HFFc6 (cell line): ENCODE results near the gene STK32C. TPM values are rescaled to one million over a fixed set of nuclear protein-coding genes. Genes with fewer than 3 reads are reported as not detected.

ENCODE experiments used
- DNase-seq: peaks from one replicate; pipeline ENCODE4 v3.0.0-alpha.2; 2018
- H3K27ac Mint-ChIP-seq: 2 replicates; pipeline ENCODE4 v1.8.0; 2020; ENCODE audit warnings: mild to moderate bottlenecking, mixed read lengths
- H3K27me3 Mint-ChIP-seq: 2 replicates; pipeline ENCODE4 v1.8.0; 2021; ENCODE audit warnings: mild to moderate bottlenecking, moderate library complexity, mixed read lengths; ENCODE audit not compliant: insufficient read depth
- H3K36me3 Mint-ChIP-seq: 2 replicates; pipeline ENCODE4 v1.8.0; 2021; ENCODE audit warnings: low read depth, mixed read lengths
- H3K4me1 Mint-ChIP-seq: 2 replicates; pipeline ENCODE4 v1.8.0; 2020; ENCODE audit warnings: low read depth, mixed read lengths
- H3K4me3 Mint-ChIP-seq: 2 replicates; pipeline ENCODE4 v1.8.0; 2020; ENCODE audit warnings: mild to moderate bottlenecking, moderate library complexity, mixed read lengths
- H3K9me3 Mint-ChIP-seq: 2 replicates; pipeline ENCODE4 v1.8.0; 2020; ENCODE audit warnings: mild to moderate bottlenecking, mixed read lengths
- total RNA-seq, 6 experiments: library from RNA; stranded (reverse); fragmentation: NEBNext Ultra II Directional; extraction: Animal tissue kit (Norgen Biotek cat#: 25700); gene quantifications; 2 replicates in 1 of 6; 3 replicates in 5 of 6; pipeline ENCODE4 v1.2.3, GENCODE V29; 2021
- TF ChIP-seq, protein P1 (sequence below): fragments of 200-600 bp; sonication (generic); IDR thresholded peaks from 2 replicates; pipeline ENCODE4 v1.5.0; 2021; ENCODE audit warnings: antibody characterized with exemption, mild to moderate bottlenecking

The STK32C gene
- total RNA-seq, 6 experiments from 2014 or later, result 5.5 to 8.3 (median 7.2) TPM

DNA sequence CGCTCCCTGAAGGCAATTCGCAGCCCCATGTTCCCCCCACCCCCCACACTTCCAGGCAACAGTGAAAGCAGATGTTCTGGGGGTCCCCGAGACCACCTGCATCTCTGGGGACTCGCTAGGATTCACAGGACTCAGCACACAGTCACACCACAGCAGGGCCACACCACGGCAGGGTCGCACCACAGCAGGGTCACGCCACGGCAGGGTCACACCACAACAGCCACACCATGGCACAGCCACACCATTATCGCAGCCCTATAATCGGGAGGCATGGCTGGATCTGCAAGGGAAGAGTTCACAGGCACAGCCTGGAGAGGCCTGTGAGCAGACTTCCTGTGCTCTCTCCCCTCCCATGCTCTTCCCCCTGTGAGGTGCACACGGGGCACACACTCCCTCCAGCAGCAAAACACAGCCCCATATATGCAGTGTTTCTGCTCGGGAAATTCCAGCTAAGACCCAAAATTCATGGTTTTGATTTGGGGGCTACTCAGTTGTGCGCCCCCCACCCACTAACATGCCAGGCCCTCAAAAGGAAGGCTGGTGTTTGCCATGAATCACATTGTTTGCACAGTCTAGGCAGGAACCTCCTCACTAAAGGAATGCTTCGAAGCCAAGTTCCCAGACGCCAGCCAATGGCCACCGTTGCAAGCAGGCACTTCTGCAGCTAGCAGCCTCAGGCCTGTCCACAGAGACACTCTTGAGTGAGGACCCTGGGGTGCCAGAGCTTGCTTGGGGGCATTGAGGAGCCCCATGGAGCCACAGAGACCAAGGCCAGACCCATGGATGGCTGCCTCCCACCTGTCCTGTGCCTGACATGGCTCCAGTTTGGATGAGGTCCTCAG is 128.0 kb downstream of the STK32C start:
- H3K36me3 Mint-ChIP-seq, result no peaks in the 10 kb centered on the region
- DNase-seq, result no peak
- no peaks in the 10 kb centered on the region for H3K4me1 Mint-ChIP-seq
- peaks cover 1% of the 10 kb centered on the region for H3K9me3 Mint-ChIP-seq
- peaks cover 19% of the 10 kb centered on the region for H3K27me3 Mint-ChIP-seq
- H3K4me3 Mint-ChIP-seq, result no peak overlapping the region
- no peak overlapping the region for H3K27ac Mint-ChIP-seq
- TF ChIP-seq, protein P1, sequence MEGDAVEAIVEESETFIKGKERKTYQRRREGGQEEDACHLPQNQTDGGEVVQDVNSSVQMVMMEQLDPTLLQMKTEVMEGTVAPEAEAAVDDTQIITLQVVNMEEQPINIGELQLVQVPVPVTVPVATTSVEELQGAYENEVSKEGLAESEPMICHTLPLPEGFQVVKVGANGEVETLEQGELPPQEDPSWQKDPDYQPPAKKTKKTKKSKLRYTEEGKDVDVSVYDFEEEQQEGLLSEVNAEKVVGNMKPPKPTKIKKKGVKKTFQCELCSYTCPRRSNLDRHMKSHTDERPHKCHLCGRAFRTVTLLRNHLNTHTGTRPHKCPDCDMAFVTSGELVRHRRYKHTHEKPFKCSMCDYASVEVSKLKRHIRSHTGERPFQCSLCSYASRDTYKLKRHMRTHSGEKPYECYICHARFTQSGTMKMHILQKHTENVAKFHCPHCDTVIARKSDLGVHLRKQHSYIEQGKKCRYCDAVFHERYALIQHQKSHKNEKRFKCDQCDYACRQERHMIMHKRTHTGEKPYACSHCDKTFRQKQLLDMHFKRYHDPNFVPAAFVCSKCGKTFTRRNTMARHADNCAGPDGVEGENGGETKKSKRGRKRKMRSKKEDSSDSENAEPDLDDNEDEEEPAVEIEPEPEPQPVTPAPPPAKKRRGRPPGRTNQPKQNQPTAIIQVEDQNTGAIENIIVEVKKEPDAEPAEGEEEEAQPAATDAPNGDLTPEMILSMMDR, result no peak

DNA sequence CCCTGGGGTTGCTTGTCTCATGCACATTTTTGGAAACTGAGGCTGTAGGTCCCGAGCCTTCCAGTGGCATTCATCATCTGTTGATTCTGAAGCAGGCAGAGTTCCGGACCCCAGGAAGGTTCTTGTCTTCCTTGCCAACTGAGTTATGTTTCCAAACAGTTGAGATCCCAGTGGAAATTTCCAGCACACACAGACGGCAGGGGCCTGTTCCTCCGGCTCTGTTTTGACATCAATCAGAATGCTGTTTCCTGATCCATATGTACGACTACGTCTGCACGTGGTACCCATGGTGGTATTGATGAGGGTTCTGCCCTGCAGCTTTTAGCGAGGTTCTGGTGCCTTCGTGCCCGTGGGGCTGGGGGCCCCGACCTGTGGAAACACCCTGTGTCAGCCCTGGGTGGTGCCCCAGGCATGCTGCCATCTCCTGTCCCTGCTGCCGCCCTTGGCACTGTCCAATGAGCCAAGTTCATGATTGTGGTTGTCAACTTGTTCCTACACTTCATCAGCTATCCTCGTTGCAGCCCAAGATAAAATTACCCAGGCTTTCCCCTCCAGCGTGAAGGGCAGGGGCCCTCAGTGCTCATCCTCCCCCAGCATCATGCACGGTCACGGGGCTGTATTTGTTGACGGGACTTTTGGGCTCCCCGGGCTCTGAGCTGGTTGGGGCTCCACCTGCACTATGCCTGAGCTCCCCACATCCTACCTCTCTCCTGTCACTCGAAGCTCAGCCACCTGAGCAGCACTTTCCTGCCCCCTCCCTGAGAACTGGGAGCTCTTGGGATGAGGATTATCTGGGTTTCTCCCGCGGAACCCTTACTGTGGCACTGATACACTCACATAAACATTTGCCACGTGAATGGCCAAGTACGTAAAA is 128.8 kb downstream of the STK32C start:
- Mint-ChIP-seq H3K4me1 (no peaks in the 10 kb centered on the region), H3K4me3 (no peak overlapping the region), H3K27me3 (peaks cover 21% of the 10 kb centered on the region), H3K27ac (no peak overlapping the region), H3K9me3 (peaks cover 10% of the 10 kb centered on the region), H3K36me3 (no peaks in the 10 kb centered on the region)
- DNase-seq, result no peak
- TF ChIP-seq, protein P1, result no peak

DNA sequence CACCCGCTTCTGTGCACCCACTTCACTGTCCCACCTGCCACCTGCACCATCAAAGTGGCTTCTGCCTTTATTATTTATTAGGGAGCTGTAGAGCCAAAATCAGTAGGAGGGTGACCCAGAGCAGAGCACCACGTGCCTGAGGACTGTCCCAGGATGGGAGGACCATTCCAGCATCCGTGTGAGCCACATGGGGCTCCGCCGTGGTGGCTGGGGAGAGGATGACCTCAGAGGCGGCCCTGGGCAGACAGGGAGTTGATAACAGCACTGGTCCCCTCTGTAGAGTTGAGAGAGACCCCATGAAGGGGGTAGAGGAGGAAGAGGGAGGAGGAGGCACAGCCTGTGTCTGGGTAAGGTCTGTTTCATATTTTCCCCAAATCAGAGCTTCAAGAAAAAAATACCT is 129.7 kb downstream of the STK32C start:
- no peak overlapping the region for H3K4me3 Mint-ChIP-seq
- no peak overlapping the region for H3K27ac Mint-ChIP-seq
- H3K4me1 Mint-ChIP-seq, result no peaks in the 10 kb centered on the region
- H3K27me3 Mint-ChIP-seq, result peaks cover 21% of the 10 kb centered on the region
- TF ChIP-seq, protein P1, result no peak
- H3K36me3 Mint-ChIP-seq, result peaks cover 4% of the 10 kb centered on the region; the same call in 1 of the 2 replicates
- DNase-seq, result no peak
- peaks cover 19% of the 10 kb centered on the region for H3K9me3 Mint-ChIP-seq

DNA sequence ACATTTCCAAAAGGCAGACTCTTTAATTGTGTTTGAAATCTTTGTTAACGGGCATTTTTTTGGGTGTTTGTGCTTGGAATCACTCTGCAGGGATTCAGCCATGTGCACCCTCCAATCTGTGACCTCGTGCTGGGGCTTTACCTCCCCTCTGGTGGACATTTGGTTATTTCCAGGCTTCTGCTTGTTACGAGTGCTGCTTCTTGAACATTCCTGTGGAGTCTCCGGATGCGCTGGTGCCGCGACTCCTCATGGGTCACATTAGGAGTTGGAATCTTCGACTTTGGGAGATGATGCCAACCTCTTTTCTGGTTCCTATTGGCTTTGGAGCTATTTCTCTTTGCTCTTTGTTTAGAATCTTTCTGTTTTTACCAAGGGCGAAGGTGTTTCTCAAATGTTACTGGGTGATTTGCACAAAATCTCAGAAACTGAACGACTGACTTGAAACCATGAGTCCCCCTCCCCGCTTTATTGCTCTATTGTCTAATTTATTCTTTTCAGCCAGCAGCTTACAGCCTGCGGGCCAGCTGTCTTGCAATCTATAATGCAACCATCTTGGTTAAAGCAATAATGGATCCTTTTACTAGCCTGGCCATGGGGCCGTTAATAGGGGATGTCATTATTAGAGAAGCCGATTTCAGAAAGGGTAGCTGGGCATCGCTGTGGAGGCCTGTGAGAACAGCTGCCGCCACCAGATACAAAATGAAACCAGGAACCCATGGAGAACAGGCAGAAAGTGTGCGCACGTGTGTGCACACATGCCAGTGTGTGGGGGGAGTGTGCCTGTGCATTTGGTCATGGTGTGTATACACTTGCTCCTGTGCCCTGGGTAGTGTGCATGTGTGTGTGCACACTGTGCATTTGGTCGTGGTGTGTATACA is 130.9 kb downstream of the STK32C start:
- Mint-ChIP-seq H3K36me3 (peaks cover 4% of the 10 kb centered on the region; the same call in 1 of the 2 replicates), H3K9me3 (peaks cover 19% of the 10 kb centered on the region), H3K27ac (no peak overlapping the region), H3K4me3 (no peak overlapping the region), H3K27me3 (peaks cover 18% of the 10 kb centered on the region), H3K4me1 (no peaks in the 10 kb centered on the region)
- TF ChIP-seq, protein P1, result no peak
- no peak for DNase-seq
